ENCODE measurements around the gene CD7.
"Not testable (repeated sequence)": the region's sequence is repeated elsewhere in the genome, so short reads cannot be mapped to it uniquely, and the experiment has no call there.

DNA sequence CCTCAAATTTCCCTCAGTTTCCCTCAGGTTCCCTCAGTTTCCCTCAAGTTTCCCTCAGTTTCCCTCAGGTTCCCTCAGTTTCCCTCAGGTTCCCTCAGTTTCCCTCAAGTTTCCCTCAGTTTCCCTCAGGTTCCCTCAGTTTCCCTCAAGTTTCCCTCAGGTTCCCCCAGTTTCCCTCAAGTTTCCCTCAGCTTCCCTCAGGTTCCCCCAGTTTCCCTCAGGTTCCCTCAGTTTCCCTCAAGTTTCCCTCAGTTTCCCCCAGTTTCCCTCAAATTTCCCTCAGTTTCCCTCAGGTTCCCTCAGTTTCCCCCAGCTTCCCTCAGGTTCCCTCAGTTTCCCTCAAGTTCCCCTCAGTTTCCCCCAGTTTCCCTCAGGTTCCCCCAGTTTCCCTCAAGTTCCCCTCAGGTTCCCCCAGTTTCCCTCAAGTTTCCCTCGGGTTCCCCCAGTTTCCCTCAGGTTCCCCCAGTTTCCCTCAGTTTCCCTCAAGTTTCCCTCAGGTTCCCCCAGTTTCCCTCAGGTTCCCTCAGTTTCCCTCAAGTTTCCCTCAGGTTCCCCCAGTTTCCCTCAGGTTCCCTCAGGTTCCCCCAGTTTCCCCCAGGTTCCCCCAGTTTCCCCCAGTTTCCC is 42.2 kb upstream of the CD7 start:
- TF ChIP-seq, protein P1, sequence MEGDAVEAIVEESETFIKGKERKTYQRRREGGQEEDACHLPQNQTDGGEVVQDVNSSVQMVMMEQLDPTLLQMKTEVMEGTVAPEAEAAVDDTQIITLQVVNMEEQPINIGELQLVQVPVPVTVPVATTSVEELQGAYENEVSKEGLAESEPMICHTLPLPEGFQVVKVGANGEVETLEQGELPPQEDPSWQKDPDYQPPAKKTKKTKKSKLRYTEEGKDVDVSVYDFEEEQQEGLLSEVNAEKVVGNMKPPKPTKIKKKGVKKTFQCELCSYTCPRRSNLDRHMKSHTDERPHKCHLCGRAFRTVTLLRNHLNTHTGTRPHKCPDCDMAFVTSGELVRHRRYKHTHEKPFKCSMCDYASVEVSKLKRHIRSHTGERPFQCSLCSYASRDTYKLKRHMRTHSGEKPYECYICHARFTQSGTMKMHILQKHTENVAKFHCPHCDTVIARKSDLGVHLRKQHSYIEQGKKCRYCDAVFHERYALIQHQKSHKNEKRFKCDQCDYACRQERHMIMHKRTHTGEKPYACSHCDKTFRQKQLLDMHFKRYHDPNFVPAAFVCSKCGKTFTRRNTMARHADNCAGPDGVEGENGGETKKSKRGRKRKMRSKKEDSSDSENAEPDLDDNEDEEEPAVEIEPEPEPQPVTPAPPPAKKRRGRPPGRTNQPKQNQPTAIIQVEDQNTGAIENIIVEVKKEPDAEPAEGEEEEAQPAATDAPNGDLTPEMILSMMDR (IDR thresholded peaks at IDR 0.05) = not testable (repeated sequence)
- not testable (repeated sequence) for TF ChIP-seq POLR2AphosphoS5 (IDR thresholded peaks at IDR 0.05)
